Measurements from ENCODE around the gene ANTXR2. TPM values are rescaled to one million over a fixed set of nuclear protein-coding genes. Genes with fewer than 3 reads are reported as not detected.

Gene ANTXR2
- total RNA-seq, 2 donors from 2014 or later = 86.1 to 133 TPM

- Histone ChIP-seq H3K4me3 (no peak overlapping the region), H3K27ac (peak overlapping the region in 1 of 2 donors; percentile 51), H3K4me1 (replicated peaks) (no peaks in the 10 kb centered on the region), H3K9me3 (no peaks in the 10 kb centered on the region), H3K36me3 (no peaks in the 10 kb centered on the region), H3K27me3 (replicated peaks; ENCODE audit: insufficient read depth) (no peaks in the 10 kb centered on the region)
- TF ChIP-seq CTCF (IDR thresholded peaks at IDR 0.05) (no peak), POLR2AphosphoS5 (IDR thresholded peaks at IDR 0.05) (peak; percentile 43), POLR2A (IDR thresholded peaks at IDR 0.05) (no peak)
- intact Hi-C loops (cut with DNase I) = no loop called here
- DNase-seq (ENCODE audit: low spot score) = no peak
These were observed 27.2 kb downstream of the ANTXR2 start for GRCh38 chr4:80045786-80046185.

DNA sequence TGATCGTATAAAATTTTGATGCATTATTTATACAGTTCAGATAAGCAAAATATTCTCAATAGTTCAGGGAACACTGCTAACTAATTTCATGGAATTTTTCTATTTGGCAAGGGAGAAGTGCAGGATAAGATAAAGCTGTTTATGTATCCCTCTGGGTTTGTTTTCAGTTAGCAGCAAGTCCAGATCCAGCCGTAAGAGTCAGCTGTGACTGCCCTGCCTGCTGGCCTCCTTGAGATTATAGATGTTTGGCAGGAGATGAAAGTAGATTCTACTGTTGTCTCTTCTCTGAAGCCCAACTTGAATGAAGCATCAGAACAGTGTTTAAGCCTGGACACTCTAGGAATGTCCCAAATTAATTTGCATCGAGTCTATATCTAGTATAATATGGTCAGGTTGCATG is 29.5 kb downstream of the ANTXR2 start:
- H3K27ac ChIP-seq = peak overlapping the region; percentile 29 to 31
- no peaks in the 10 kb centered on the region for H3K4me1 ChIP-seq (replicated peaks)
- H3K9me3 ChIP-seq = no peaks in the 10 kb centered on the region
- H3K27me3 ChIP-seq (replicated peaks; ENCODE audit: insufficient read depth) = no peaks in the 10 kb centered on the region
- intact Hi-C loops (cut with DNase I) = no loop called here
- DNase-seq (ENCODE audit: low spot score) = no peak
- H3K4me3 ChIP-seq = no peak overlapping the region
- WGBS = 55% methylated on average over 3 of the region's 3 CpGs
- no peak for TF ChIP-seq POLR2A (IDR thresholded peaks at IDR 0.05)
- TF ChIP-seq POLR2AphosphoS5 (IDR thresholded peaks at IDR 0.05) = no peak
- TF ChIP-seq CTCF (IDR thresholded peaks at IDR 0.05) = no peak
- H3K36me3 ChIP-seq = no peaks in the 10 kb centered on the region

GRCh38 chr4:80042821-80043220 is 30.2 kb downstream of the ANTXR2 start:
- H3K36me3 ChIP-seq = no peaks in the 10 kb centered on the region
- no peaks in the 10 kb centered on the region for H3K27me3 ChIP-seq (replicated peaks; ENCODE audit: insufficient read depth)
- no peaks in the 10 kb centered on the region for H3K9me3 ChIP-seq
- WGBS = 90% methylated on average over 2 of the region's 2 CpGs
- H3K4me1 ChIP-seq (replicated peaks) = no peaks in the 10 kb centered on the region
- intact Hi-C loops (cut with DNase I) = no loop called here
- H3K27ac ChIP-seq = peak overlapping the region; percentile 4 to 31
- TF ChIP-seq CTCF (IDR thresholded peaks at IDR 0.05) (no peak), POLR2AphosphoS5 (IDR thresholded peaks at IDR 0.05) (no peak), POLR2A (IDR thresholded peaks at IDR 0.05) (no peak)
- DNase-seq (ENCODE audit: low spot score) = no peak
- no peak overlapping the region for H3K4me3 ChIP-seq

DNA sequence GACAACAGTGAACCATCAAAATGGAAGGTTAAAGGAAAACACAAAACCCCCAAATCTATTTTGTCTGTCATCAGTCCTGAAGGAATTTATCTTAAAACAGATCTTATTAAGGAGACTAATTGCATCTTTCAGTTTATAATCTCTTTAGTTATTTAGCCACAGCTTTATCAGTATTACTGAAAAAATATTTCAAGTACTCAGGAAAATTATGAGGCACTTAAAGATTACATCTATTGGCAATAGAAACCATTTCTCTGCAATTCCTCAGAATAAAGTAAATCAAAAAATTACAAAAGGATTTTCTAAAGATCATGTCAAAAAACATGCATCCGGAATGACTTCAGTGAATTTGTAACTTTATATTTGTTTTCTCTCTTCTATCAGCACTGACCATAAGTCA is 35.2 kb downstream of the ANTXR2 start:
- no peaks in the 10 kb centered on the region for H3K36me3 ChIP-seq

GRCh38 chr4:80036949-80037685 is 35.9 kb downstream of the ANTXR2 start:
- H3K27me3 ChIP-seq (replicated peaks; ENCODE audit: insufficient read depth) = no peaks in the 10 kb centered on the region
- TF ChIP-seq POLR2A (IDR thresholded peaks at IDR 0.05) = no peak
- no peak for TF ChIP-seq CTCF (IDR thresholded peaks at IDR 0.05)
- no peak for TF ChIP-seq POLR2AphosphoS5 (IDR thresholded peaks at IDR 0.05)
- H3K4me3 ChIP-seq = no peak overlapping the region
- 63% methylated on average over 2 of the region's 2 CpGs for WGBS
- H3K27ac ChIP-seq = peak overlapping the region; percentile 43 to 55
- no peaks in the 10 kb centered on the region for H3K9me3 ChIP-seq
- no peaks in the 10 kb centered on the region for H3K4me1 ChIP-seq (replicated peaks)
- no peaks in the 10 kb centered on the region for H3K36me3 ChIP-seq
- intact Hi-C loops (cut with DNase I) = no loop called here
- no peak for DNase-seq (ENCODE audit: low spot score)

More for the DNA sequence above, 35.2 kb downstream of the ANTXR2 start:
- DNase-seq (ENCODE audit: low spot score) = no peak
- 66% methylated on average over 1 of the region's 1 CpG for whole genome bisulfite sequencing
- intact Hi-C loops (cut with DNase I) = no loop called here
- H3K27ac ChIP-seq = peak overlapping the region; percentile 43 to 55
- no peaks in the 10 kb centered on the region for H3K9me3 ChIP-seq
- TF ChIP-seq POLR2AphosphoS5 (IDR thresholded peaks at IDR 0.05) = no peak
- H3K27me3 ChIP-seq (replicated peaks; ENCODE audit: insufficient read depth) = no peaks in the 10 kb centered on the region
- H3K4me1 ChIP-seq (replicated peaks) = no peaks in the 10 kb centered on the region
- H3K4me3 ChIP-seq = no peak overlapping the region

Measured in prostate gland (tissue), 2 donors.